ENCODE results near the gene TGM5. TPM values are rescaled to one million over a fixed set of nuclear protein-coding genes. Genes with fewer than 3 reads are reported as not detected.
A peak's percentile ranks its signal among the peaks of the same experiment; 100 is the strongest.
"Not testable (repeated sequence)": the region's sequence is repeated elsewhere in the genome, so short reads cannot be mapped to it uniquely, and the experiment has no call there.

Gene TGM5
- total RNA-seq, 2 donors from 2014 or later = not detected

GRCh38 chr15:43294091-43294706, 27.5 kb upstream of the TGM5 start:
- peaks cover 4% of the 10 kb centered on the region for H3K4me1 Mint-ChIP-seq
- TF ChIP-seq CTCF (conservative IDR thresholded peaks at IDR 0.05) = no peak
- DNase-seq = no peak
- Histone ChIP-seq H3K4me1 (ENCODE audit: control insufficient read depth, insufficient read depth, low read length) (no peaks in the 10 kb centered on the region), H3K9ac (ENCODE audit: extremely low read depth, low read length, poor library complexity, severe bottlenecking) (no peak overlapping the region), H3K9me3 (ENCODE audit: control insufficient read depth, low read length) (no peaks in the 10 kb centered on the region), H3K27ac (ENCODE audit: low read depth, low read length) (no peak overlapping the region), H3K27me3 (ENCODE audit: control insufficient read depth, insufficient read depth, low read length, poor library complexity, severe bottlenecking) (peaks cover 10% of the 10 kb centered on the region), H3K4me3 (ENCODE audit: low read length) (no peak overlapping the region), H3K36me3 (ENCODE audit: control insufficient read depth, insufficient read depth, low read length) (no peaks in the 10 kb centered on the region)
- 93 to 98% methylated on average over 6 of the region's 6 CpGs for WGBS, 2 experiments (ENCODE audit: insufficient coverage in 1 of 2, insufficient read length in 1 of 2)
- no peak overlapping the region for H3K4me3 Mint-ChIP-seq
- no peaks in the 10 kb centered on the region for H3K36me3 Mint-ChIP-seq (ENCODE audit: low read depth)
- no peak overlapping the region for H3K27ac Mint-ChIP-seq
- H3K27me3 Mint-ChIP-seq (ENCODE audit: insufficient read depth) = peaks cover 22% of the 10 kb centered on the region
- no peaks in the 10 kb centered on the region for H3K9me3 Mint-ChIP-seq

- H3K4me1 Mint-ChIP-seq = peaks cover 4% of the 10 kb centered on the region
- no peaks in the 10 kb centered on the region for H3K9me3 Mint-ChIP-seq
- DNase-seq = peak; percentile 90
- peak overlapping the region; percentile 37 for H3K4me3 Mint-ChIP-seq
- Histone ChIP-seq H3K4me1 (ENCODE audit: control insufficient read depth, insufficient read depth, low read length) (no peaks in the 10 kb centered on the region), H3K9ac (ENCODE audit: extremely low read depth, low read length, poor library complexity, severe bottlenecking) (no peak overlapping the region), H3K27me3 (ENCODE audit: control insufficient read depth, insufficient read depth, low read length, poor library complexity, severe bottlenecking) (peaks cover 10% of the 10 kb centered on the region), H3K27ac (ENCODE audit: low read depth, low read length) (no peak overlapping the region), H3K36me3 (ENCODE audit: control insufficient read depth, insufficient read depth, low read length) (no peaks in the 10 kb centered on the region), H3K9me3 (ENCODE audit: control insufficient read depth, low read length) (no peaks in the 10 kb centered on the region), H3K4me3 (ENCODE audit: low read length) (no peak overlapping the region)
- H3K27me3 Mint-ChIP-seq (ENCODE audit: insufficient read depth) = peaks cover 22% of the 10 kb centered on the region
- no peaks in the 10 kb centered on the region for H3K36me3 Mint-ChIP-seq (ENCODE audit: low read depth)
- TF ChIP-seq CTCF (conservative IDR thresholded peaks at IDR 0.05) = peak; percentile 53
- peak overlapping the region; percentile 48 for H3K27ac Mint-ChIP-seq
- 24 to 52% methylated on average over 6 to 13 of the region's 24 CpGs for WGBS, 2 experiments (ENCODE audit: insufficient coverage in 1 of 2, insufficient read length in 1 of 2)
Measured at GRCh38 chr15:43293432-43293831, 26.7 kb upstream of the TGM5 start.

GRCh38 chr15:43292375-43293078, 25.8 kb upstream of the TGM5 start:
- H3K27me3 ChIP-seq (ENCODE audit: control insufficient read depth, insufficient read depth, low read length, poor library complexity, severe bottlenecking) = peaks cover 10% of the 10 kb centered on the region
- no peak overlapping the region for H3K27ac Mint-ChIP-seq
- H3K9me3 ChIP-seq (ENCODE audit: control insufficient read depth, low read length) = no peaks in the 10 kb centered on the region
- H3K9ac ChIP-seq (ENCODE audit: extremely low read depth, low read length, poor library complexity, severe bottlenecking) = no peak overlapping the region
- H3K27ac ChIP-seq (ENCODE audit: low read depth, low read length) = no peak overlapping the region
- no peaks in the 10 kb centered on the region for H3K36me3 Mint-ChIP-seq (ENCODE audit: low read depth)
- H3K4me3 Mint-ChIP-seq = no peak overlapping the region
- no peak for TF ChIP-seq CTCF (conservative IDR thresholded peaks at IDR 0.05)
- H3K36me3 ChIP-seq (ENCODE audit: control insufficient read depth, insufficient read depth, low read length) = no peaks in the 10 kb centered on the region
- no peak overlapping the region for H3K4me3 ChIP-seq (ENCODE audit: low read length)
- H3K9me3 Mint-ChIP-seq = no peaks in the 10 kb centered on the region
- no peaks in the 10 kb centered on the region for H3K4me1 ChIP-seq (ENCODE audit: control insufficient read depth, insufficient read depth, low read length)
- H3K27me3 Mint-ChIP-seq (ENCODE audit: insufficient read depth) = peaks cover 27% of the 10 kb centered on the region
- no peak for DNase-seq
- peaks cover 4% of the 10 kb centered on the region for H3K4me1 Mint-ChIP-seq
- WGBS, 2 experiments (ENCODE audit: insufficient coverage in 1 of 2, insufficient read length in 1 of 2) = 83 to 88% methylated on average over 10 to 12 of the region's 12 CpGs

- not testable (repeated sequence) for DNase-seq; H3K4me3 Mint-ChIP-seq; H3K27ac ChIP-seq (ENCODE audit: low read depth, low read length); H3K4me1 ChIP-seq (ENCODE audit: control insufficient read depth, insufficient read depth, low read length); H3K9me3 Mint-ChIP-seq; H3K9me3 ChIP-seq (ENCODE audit: control insufficient read depth, low read length); H3K27ac Mint-ChIP-seq; H3K9ac ChIP-seq (ENCODE audit: extremely low read depth, low read length, poor library complexity, severe bottlenecking); H3K36me3 Mint-ChIP-seq (ENCODE audit: low read depth); H3K36me3 ChIP-seq (ENCODE audit: control insufficient read depth, insufficient read depth, low read length); H3K4me3 ChIP-seq (ENCODE audit: low read length); H3K4me1 Mint-ChIP-seq
- peaks cover 14% of the 10 kb centered on the region for H3K27me3 ChIP-seq (ENCODE audit: control insufficient read depth, insufficient read depth, low read length, poor library complexity, severe bottlenecking)
- H3K27me3 Mint-ChIP-seq (ENCODE audit: insufficient read depth) = peaks cover 22% of the 10 kb centered on the region
- no CpG with 5 or more reads among the region's 3 CpGs for WGBS, 2 experiments (ENCODE audit: insufficient coverage in 1 of 2, insufficient read length in 1 of 2)
Measured at GRCh38 chr15:43289656-43290055, 22.9 kb upstream of the TGM5 start.

All from endodermal cell (in vitro differentiated cells).